Esophagus squamous epithelium (tissue), 4 donors: ENCODE data around the gene TBPL1.

ENCODE experiments used
- CTCF ChIP-seq, 6 experiments: fragments of 450-650 bp in 4 of 6; fragments of 200-600 bp in 2 of 6; sonication (generic) in 2 of 6; IDR thresholded peaks; one replicate each; pipeline ENCODE4 v1.5.1; 2016 to 2019; ENCODE audit warnings: antibody characterized with exemption in 6 of 6, mild to moderate bottlenecking in 4 of 6, moderate library complexity in 4 of 6
- POLR2A ChIP-seq, 4 donors: fragments of 450-650 bp; IDR thresholded peaks; one replicate each; pipeline ENCODE4 v1.6.1; 2017; ENCODE audit warnings: antibody characterized with exemption in 4 of 4, mild to moderate bottlenecking in 4 of 4, moderate library complexity in 3 of 4

GRCh38 chr6:133992992-133993680 lies 40.1 kb downstream of the TBPL1 start:
- TF ChIP-seq POLR2A (IDR thresholded peaks at IDR 0.05) (no peak), CTCF (IDR thresholded peaks at IDR 0.05) (no peak)
